ENCODE data around the gene GSTM1. TPM values are rescaled to one million over a fixed set of nuclear protein-coding genes. Genes with fewer than 3 reads are reported as not detected.

The GSTM1 gene
- total and polyA plus RNA-seq, 2 donors: 1.1 TPM; not detected in 1

DNA sequence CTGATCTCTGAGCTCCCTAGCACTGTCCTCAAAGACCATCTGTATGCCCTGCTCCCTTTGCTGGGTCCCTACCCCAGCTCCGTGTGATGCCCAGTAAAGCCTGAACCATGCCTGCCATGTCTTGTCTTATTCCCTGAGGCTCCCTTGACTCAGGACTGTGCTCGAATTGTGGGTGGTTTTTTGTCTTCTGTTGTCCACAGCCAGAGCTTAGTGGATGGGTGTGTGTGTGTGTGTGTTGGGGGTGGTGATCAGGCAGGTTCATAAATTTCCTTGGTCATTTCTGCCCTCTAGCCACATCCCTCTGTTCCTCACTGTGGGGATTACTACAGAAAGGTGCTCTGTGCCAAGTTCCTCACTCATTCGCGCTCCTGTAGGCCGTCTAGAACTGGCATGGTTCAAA is 30.1 kb downstream of the GSTM1 start:
- WGBS: 88% methylated on average over 5 of the region's 5 CpGs
- H3K36me3 ChIP-seq (ENCODE audit: insufficient read depth): no peaks in the 10 kb centered on the region
- H3K4me1 ChIP-seq (ENCODE audit: insufficient read depth): no peaks in the 10 kb centered on the region
- H3K27ac ChIP-seq (ENCODE audit: low read depth): no peak overlapping the region
- H3K4me3 ChIP-seq (ENCODE audit: low read depth, low read length): no peak overlapping the region
- no peak for DNase-seq (ENCODE audit: extremely low spot score)

DNA sequence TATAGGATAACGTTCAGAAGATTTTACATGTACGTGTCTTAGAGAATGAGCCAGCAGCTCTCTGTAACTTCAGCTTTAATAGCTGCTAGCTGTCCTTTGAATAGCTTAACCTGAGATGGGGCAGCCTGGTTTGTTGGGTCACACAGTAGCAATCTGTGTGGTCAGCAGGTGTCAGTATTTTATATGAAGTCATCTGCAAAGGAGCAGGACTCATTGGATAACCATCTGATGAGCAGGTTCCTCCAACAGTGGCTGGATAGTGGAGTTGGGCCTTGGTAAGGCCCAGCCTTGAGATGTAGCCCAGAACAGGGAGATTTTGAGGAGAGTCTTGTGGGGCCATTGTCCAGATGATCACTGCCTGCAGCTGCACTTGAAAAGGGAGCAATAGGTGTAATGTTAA is 30.9 kb downstream of the GSTM1 start:
- H3K36me3 ChIP-seq (ENCODE audit: insufficient read depth): no peaks in the 10 kb centered on the region
- no peak for DNase-seq (ENCODE audit: extremely low spot score)
- no peak overlapping the region for H3K4me3 ChIP-seq (ENCODE audit: low read depth, low read length)
- 89% methylated on average over 2 of the region's 2 CpGs for WGBS
- no peak overlapping the region for H3K27ac ChIP-seq (ENCODE audit: low read depth)
- H3K4me1 ChIP-seq (ENCODE audit: insufficient read depth): no peaks in the 10 kb centered on the region

DNA sequence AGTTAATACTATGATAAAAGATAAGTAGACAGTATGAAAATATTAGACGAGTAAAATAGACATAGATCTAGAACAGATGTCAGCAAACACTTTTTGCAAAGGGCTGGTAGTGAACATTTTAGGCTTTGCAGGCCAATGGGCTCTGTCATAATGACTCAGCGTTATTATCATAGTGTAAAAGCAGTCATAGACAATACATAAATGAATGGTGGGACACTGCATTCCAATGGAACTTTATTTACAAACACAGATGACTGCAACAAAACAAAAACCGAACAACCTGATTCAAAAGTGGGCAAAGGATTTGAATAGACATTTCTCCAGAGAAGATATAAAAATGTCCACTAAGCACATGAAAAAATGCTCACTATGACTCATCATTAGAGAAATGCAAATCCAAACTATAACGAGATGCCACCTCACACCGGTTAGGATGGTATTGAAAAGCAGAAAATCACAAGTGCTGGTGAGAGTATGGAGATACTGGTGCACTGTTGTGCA is 31.8 kb downstream of the GSTM1 start:
- H3K27ac ChIP-seq (ENCODE audit: low read depth): no peak overlapping the region
- 65% methylated on average over 5 of the region's 5 CpGs for WGBS
- H3K4me1 ChIP-seq (ENCODE audit: insufficient read depth): no peaks in the 10 kb centered on the region
- H3K36me3 ChIP-seq (ENCODE audit: insufficient read depth): no peaks in the 10 kb centered on the region
- no peak for DNase-seq (ENCODE audit: extremely low spot score)
- H3K4me3 ChIP-seq (ENCODE audit: low read depth, low read length): no peak overlapping the region

DNA sequence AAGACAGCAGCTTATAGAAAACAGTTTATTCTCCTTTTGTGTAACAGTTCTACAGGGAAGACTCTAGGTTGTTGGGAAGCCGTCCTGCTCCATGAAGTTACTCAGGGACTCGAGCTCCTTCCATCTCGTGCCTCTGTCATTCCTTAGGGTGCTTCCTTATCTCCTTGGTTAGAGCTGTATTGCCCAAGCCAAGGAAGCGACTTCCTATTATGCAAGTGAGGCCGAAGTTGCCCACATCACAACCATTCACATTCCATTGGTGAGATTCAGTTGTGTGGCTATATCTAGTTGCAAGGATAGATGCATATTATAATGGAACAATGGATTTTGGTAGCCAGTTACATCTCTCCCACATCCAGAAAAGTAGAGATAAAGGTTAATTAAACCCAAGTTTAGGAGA is 33.4 kb downstream of the GSTM1 start:
- DNase-seq (ENCODE audit: extremely low spot score): no peak
- Histone ChIP-seq H3K4me3 (ENCODE audit: low read depth, low read length) (no peak overlapping the region), H3K4me1 (ENCODE audit: insufficient read depth) (no peaks in the 10 kb centered on the region), H3K36me3 (ENCODE audit: insufficient read depth) (no peaks in the 10 kb centered on the region), H3K27ac (ENCODE audit: low read depth) (no peak overlapping the region)
- WGBS: 83% methylated on average over 5 of the region's 5 CpGs

DNA sequence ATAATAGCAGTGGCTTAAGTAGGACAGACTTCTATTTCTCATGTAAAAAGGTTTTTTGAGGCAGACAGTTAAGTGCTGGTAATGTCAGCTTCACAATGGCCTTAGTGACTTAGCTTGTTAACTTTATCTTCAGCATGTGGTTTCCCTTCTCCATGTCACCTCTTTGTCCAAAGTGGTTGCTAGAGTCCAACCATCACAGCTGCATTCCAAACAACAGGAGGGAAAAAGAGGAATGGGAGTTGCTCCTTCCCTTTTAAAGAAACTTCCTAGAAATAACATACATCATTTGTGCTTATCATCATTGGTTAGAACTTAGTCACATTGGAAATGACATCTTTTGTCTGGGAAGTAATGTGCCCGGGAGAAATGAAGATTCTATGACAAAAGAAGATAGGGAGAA is 34.4 kb downstream of the GSTM1 start:
- 96% methylated on average over 1 of the region's 1 CpG for WGBS
- H3K27ac ChIP-seq (ENCODE audit: low read depth): no peak overlapping the region
- H3K4me1 ChIP-seq (ENCODE audit: insufficient read depth): no peaks in the 10 kb centered on the region
- H3K36me3 ChIP-seq (ENCODE audit: insufficient read depth): no peaks in the 10 kb centered on the region
- DNase-seq (ENCODE audit: extremely low spot score): no peak
- H3K4me3 ChIP-seq (ENCODE audit: low read depth, low read length): no peak overlapping the region

DNA sequence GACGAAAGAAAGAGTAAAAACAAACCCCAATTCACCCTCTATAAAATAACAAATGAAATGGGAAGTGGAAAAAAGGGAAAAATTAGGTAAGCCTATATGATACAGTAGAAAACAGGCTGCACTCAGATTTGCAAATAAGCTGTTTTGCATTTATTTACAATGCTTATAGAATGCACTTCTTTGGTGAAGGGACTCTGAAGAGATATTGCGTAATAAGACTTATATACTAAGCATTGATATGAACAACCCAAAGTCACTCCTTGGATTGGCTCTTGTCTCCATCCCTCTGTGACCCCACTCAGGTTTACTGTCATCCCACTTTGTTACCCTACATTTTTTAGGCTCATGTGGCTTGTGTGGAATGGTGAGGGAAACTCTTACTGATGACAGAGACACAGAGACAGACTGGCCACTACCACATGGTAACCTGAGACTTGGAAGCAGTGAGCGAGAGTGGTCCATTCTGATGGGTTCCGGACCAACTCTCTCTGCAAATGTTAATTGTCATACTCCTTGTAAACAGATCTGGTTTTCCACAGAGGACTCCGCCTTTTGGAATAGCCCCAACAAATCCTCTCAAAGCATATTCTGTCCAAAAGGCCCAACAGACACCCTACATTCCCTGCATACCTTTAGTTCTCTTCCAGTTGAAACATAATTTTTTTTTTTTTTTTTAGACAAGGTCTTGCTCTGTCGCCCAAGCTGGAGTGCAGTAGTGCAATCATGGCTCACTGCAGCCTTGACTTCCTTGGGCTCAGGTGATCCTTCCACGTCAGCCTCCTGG is 35.5 kb downstream of the GSTM1 start:
- Histone ChIP-seq H3K4me3 (ENCODE audit: low read depth, low read length) (no peak overlapping the region), H3K36me3 (ENCODE audit: insufficient read depth) (no peaks in the 10 kb centered on the region), H3K4me1 (ENCODE audit: insufficient read depth) (no peaks in the 10 kb centered on the region), H3K27ac (ENCODE audit: low read depth) (no peak overlapping the region)
- 67% methylated on average over 7 of the region's 7 CpGs for WGBS
- no peak for DNase-seq (ENCODE audit: extremely low spot score)

DNA sequence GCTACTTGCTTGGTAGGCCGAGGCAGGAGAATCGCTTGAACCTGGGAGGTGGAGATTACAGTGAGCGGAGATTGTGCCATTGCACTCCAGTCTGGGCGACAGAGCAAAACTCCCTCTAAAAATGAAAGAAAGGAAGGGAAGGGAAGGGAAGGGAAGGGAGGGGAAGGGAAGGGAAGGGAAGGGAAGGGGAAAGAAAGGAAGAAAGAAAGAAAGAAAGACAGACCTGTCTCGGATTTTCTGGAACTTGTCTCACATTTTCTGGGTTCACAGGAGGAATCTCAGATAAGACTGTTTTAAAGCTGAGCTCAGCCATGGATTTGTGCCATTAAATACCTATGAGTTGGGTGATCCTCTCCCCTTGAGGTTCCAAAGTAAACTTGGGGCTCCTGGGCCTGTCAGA is 37.3 kb downstream of the GSTM1 start:
- DNase-seq (ENCODE audit: extremely low spot score): no peak
- Histone ChIP-seq H3K27ac (ENCODE audit: low read depth) (no peak overlapping the region), H3K4me3 (ENCODE audit: low read depth, low read length) (no peak overlapping the region), H3K4me1 (ENCODE audit: insufficient read depth) (no peaks in the 10 kb centered on the region), H3K36me3 (ENCODE audit: insufficient read depth) (no peaks in the 10 kb centered on the region)
- 85% methylated on average over 5 of the region's 5 CpGs for WGBS

DNA sequence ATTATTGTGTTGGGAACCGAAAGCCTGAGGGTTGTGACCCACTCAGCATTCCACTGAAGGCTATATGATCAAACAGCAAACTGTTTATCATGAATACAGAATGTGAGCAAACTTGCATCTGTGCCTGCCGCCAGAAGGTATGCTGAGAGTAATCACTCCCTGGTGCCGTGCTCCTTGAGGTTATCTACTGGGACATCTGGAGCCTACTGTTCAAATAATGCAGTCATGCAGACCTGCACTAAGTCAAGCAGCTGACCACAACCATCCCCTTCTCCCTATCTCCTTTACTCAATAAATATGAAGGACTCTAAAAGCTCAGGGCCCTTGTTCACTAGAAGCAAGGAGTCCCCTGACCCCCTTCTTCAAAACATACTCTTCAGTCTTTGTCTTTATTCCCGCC is 37.9 kb downstream of the GSTM1 start:
- DNase-seq (ENCODE audit: extremely low spot score): no peak
- Histone ChIP-seq H3K36me3 (ENCODE audit: insufficient read depth) (no peaks in the 10 kb centered on the region), H3K4me3 (ENCODE audit: low read depth, low read length) (no peak overlapping the region), H3K27ac (ENCODE audit: low read depth) (no peak overlapping the region), H3K4me1 (ENCODE audit: insufficient read depth) (no peaks in the 10 kb centered on the region)
- 80% methylated on average over 4 of the region's 4 CpGs for WGBS

DNA sequence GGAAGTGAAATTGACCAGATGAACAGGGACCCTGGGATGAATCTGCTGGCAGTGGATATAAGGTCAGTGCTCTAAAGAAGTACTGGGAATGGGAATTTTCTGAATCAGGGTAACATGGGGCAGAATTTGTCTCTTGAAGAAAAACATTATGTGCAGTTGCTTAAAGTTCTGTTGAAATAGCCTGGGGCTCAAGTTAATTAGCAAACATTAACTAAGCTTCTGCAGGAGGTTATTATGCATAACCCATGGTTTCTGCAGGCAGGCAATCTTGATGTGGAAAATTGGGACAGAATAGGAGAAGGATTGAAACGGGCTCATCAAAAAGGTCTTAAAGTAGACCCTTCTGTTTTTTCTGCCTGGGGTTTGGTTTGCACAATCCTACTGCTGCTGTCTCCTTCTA is 38.4 kb downstream of the GSTM1 start:
- Histone ChIP-seq H3K4me3 (ENCODE audit: low read depth, low read length) (no peak overlapping the region), H3K36me3 (ENCODE audit: insufficient read depth) (no peaks in the 10 kb centered on the region), H3K4me1 (ENCODE audit: insufficient read depth) (no peaks in the 10 kb centered on the region), H3K27ac (ENCODE audit: low read depth) (no peak overlapping the region)
- WGBS: 90% methylated on average over 1 of the region's 1 CpG
- no peak for DNase-seq (ENCODE audit: extremely low spot score)

DNA sequence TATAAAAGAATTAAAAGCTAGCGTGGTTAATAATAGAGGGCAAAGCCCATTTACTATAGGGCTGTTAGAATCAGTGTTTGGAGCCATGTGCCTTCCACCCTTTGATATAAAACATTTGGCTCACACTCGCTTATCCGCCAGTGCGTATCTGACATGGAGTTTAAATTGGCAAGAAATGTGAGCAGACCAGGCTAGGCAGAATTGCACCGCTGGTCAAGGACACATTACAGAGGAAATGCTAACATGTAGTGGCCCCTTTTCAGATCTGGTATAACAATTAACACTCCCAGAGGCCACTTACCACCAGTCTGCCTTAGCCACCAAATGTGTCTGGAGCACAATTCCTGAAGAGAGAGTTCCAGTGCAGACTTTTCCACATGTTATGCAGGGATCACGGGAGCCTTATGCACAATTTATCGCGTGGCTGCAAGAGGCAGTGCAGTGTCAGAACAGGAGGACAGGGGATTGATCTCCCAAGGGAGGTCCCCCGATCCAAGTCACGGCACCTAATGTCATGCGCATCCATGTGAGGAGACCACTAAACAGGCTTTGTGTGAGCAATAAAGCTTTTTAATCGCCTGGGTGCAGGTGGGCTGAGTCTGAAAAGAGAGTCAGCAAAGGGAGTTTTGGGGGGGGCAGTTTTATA is 39.2 kb downstream of the GSTM1 start:
- DNase-seq (ENCODE audit: extremely low spot score): no peak
- no peak overlapping the region for H3K27ac ChIP-seq (ENCODE audit: low read depth)
- H3K4me3 ChIP-seq (ENCODE audit: low read depth, low read length): no peak overlapping the region
- H3K4me1 ChIP-seq (ENCODE audit: insufficient read depth): no peaks in the 10 kb centered on the region
- H3K36me3 ChIP-seq (ENCODE audit: insufficient read depth): no peaks in the 10 kb centered on the region
- WGBS: 91% methylated on average over 12 of the region's 12 CpGs

DNA sequence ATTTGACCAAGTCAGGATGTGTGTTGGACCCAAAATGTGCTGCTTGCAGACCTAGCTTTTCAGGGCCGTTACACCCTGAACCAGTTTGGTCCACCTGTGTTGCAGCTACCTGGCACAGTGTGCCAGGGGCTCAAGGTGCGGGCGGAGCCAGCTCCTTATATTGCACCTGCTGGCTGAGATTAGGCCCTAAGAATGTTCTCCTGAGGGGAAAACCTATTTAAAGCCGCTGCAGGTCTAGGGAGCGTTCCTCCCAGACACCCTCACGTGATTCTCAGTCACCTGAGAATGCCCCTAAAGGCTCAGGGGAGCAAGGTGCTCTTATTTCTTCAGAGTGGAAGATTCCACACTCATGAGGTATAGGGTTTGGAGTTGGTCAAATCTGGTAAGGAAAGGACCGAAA is 41.3 kb downstream of the GSTM1 start:
- 93% methylated on average over 7 of the region's 7 CpGs for WGBS
- no peak for DNase-seq (ENCODE audit: extremely low spot score)
- Histone ChIP-seq H3K27ac (ENCODE audit: low read depth) (no peak overlapping the region), H3K4me3 (ENCODE audit: low read depth, low read length) (no peak overlapping the region), H3K36me3 (ENCODE audit: insufficient read depth) (no peaks in the 10 kb centered on the region), H3K4me1 (ENCODE audit: insufficient read depth) (no peaks in the 10 kb centered on the region)

DNA sequence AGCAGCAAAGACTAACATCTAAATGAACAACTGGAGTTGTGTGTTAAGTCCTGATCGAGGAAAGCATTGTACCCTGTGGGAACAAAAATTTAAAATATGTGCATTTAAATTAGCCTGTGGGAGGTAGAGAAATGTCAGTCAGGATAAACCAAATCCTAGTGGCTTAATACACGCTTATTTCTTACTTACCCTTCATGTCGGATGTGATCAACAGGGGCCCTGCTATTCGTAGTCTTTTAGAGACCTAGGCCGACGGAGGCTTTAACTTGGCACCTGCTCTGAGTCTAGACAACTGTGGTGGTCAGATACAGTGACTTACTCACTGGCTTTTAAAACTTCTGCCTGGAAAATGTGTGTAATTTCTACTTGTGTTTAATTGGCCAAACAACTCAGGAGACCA is 43.0 kb downstream of the GSTM1 start:
- WGBS: 73% methylated on average over 6 of the region's 6 CpGs
- Histone ChIP-seq H3K4me3 (ENCODE audit: low read depth, low read length) (no peak overlapping the region), H3K27ac (ENCODE audit: low read depth) (no peak overlapping the region), H3K36me3 (ENCODE audit: insufficient read depth) (no peaks in the 10 kb centered on the region), H3K4me1 (ENCODE audit: insufficient read depth) (no peaks in the 10 kb centered on the region)
- no peak for DNase-seq (ENCODE audit: extremely low spot score)

DNA sequence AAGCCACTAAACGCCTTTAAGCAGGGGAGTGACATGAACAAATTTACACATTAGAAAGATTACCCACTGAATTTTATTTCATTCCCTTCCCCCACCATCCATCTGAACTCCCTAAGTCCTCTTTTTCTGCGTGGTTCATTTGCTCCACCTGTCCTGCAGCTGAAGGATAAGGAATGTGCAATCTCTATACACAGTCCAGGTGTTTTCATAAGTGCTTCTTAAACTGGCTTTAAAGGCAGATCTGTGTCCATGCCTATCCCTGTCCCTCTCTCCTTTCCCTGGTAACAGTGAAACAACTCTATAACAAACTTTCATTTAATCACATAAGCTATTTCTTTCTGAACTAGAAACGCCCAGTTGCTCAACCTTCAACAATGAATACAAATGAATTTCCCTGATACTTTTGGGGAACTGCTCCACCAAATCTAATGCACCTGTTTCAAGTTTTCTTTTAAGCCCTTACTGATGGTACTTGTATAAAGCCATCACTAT is 44.8 kb downstream of the GSTM1 start:
- DNase-seq (ENCODE audit: extremely low spot score): no peak
- no peak overlapping the region for H3K27ac ChIP-seq (ENCODE audit: low read depth)
- H3K36me3 ChIP-seq (ENCODE audit: insufficient read depth): peaks cover 4% of the 10 kb centered on the region
- no peaks in the 10 kb centered on the region for H3K4me1 ChIP-seq (ENCODE audit: insufficient read depth)
- no peak overlapping the region for H3K4me3 ChIP-seq (ENCODE audit: low read depth, low read length)
- WGBS: 77% methylated on average over 3 of the region's 3 CpGs

DNA sequence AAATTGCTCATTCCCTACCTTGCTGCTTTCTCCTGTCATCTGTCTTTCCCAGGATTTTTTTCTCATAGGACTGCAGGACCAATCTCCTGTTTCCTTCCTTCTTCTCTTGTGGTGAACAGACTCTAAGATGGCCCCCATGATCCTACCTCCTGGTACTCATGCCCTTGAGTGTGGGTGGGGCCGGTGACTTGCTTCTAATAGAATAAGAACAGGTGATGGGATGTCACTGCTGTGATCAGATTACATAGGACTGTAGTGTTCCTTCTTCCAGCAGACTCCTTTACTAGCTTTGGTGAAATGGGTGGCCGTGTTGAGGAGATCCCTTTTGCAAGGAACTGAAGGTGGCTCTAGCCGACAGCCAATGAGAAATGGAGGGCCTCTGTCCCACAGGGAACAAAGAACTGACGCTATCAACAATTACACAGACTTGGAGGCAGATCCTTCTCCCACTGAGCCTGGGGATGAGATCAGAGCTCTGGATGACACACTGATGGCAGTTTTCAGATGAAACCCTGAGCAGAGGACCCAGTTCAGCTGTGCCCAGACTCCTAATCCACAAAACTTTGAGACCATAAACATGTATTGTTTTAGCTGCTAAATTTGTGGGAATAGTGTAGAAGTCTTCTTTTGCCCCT is 45.7 kb downstream of the GSTM1 start:
- no peaks in the 10 kb centered on the region for H3K4me1 ChIP-seq (ENCODE audit: insufficient read depth)
- H3K36me3 ChIP-seq (ENCODE audit: insufficient read depth): peaks cover 4% of the 10 kb centered on the region
- no peak for DNase-seq (ENCODE audit: extremely low spot score)
- H3K4me3 ChIP-seq (ENCODE audit: low read depth, low read length): no peak overlapping the region
- no peak overlapping the region for H3K27ac ChIP-seq (ENCODE audit: low read depth)
- WGBS: 94% methylated on average over 4 of the region's 4 CpGs

All from urinary bladder (tissue), 4 donors.